Stimulated activated CD4-positive, alpha-beta T cell treated with anti-CD3 and anti-CD28 coated beads, Interleukin-12 subunit alpha, Interleukin-12 subunit beta, amount 100 ng/mL, for 48 hours (primary cell): Measurements from ENCODE around the gene ZHX3.
"Not testable (repeated sequence)": the region's sequence is repeated elsewhere in the genome, so short reads cannot be mapped to it uniquely, and the experiment has no call there.

Source experiments
- DNase-seq, 3 donors: peaks; one replicate each; pipeline ENCODE4 v3.0.0-alpha.2; 2020; ENCODE audit warnings: low read depth in 2 of 3, low spot score in 1 of 3

ZHX3 gene

DNA sequence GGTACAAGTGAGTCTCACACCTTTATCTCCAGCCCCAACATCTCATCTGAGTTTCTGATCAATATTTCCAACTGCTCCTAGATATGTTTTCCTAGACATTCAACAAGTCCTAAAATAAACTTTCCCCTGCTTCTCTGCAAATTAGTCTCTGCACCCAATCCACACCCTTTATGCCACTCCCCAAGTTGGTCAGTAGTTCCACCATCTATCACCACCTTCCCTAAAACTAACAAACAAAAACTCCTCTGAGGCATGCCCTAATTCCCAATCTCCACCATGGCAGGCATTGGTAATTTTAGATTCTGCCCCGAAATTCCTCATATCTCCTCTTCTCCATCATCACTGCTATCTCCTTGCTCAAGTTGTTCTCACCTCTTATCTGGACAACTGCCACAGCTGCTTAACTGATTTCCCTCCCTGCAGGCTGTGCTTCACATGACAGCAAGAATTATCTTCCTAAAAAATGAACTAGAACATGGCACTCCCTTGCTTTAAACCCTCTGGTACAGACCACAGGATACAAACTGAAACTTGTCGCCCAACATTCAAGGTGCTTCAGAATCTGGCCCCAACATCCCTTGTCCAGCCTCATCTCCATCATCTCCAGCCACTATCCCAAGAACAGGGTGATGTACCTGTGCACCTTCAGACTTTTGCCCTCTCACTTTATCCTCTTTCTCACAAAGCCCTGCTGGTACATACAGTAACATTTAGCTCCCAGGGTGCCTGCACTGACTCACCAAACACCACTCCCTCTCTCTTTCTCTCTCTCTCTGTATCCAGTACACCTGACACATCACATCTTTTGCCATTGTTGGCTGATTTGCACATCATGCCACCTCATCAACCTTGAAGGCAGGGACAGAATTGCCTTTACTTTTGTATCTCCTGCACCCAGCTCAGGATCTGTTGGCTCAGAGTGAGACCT, 55.5 kb downstream of the ZHX3 start:
- DNase-seq, result no peak

DNA sequence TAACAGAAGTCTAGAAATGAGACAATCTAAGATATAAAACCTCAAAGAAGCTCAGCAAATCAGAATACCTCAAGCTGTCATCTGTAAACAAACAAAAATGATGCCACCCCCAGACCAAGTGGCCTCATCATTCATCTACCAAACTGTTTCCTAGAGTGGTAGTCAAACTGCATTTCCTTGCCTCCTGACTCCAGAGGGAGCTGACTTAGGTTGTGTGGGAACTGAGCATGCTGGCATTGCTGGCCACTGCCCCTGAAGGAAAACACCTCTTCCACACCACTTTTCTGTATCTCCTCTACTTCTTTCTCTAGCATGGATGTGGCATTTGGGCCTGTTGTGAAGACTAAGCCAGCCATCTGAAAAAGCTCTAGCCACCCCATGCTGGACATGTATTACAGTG, 56.3 kb downstream of the ZHX3 start:
- no peak for DNase-seq

DNA sequence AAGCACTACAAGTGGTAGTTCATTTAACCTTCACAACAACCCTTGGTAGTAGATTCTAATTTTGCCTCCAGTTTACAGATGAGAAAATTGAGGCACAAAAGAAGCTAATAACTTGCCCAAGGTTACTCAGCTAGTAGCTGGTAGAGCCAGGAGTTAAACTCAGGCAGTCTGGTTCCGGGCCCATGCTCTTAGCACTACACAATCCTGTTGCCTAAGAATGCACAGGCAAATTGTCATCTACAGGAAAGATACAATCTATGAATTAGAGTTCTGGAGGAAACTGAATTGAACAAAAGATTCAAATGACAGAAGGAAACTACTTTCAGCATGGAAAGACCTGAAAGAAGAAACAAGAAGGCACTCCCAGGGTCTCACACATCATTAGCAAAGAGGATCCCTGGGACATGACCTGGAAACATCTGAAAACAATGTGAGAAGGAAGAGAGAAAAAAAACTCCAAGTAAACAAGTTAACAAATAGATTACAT, 56.8 kb downstream of the ZHX3 start:
- no peak for DNase-seq

DNA sequence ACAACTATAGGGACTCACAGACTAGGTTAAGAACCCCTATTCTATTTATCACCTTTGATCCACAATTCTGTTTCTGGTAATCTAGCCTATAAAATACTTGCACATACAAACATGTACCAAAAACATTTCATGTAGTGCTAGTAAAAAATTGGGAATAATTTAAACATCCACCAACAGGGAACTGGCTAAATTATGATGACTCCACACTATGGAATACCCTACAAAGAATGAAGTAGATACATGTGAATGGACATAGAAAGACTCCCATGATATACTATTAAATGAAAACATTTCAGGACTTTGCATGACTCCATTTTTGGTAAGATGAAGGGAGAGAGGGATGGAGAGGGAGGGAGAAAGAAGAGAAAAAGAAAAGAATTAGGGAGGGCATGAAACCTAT, 58.2 kb downstream of the ZHX3 start:
- DNase-seq, result no peak

DNA sequence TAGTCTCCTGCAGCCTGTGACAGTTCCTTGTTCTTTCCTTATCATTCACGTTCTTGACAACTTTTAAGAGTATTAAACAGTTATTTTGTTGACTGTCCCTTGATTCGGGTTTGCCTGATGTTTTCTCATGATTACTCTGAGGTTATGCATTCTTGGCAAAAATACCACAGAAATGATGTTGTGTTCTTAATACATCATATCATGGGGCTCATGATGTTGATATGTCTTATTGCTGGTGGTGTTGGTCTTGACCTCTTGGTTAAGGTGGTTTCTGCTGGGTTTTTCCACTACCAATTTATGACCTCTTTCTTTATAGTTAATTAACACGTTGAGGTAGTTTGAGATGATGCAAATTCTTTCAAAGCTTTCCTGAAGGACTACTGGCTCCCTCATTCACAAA, 59.1 kb downstream of the ZHX3 start:
- no peak for DNase-seq

DNA sequence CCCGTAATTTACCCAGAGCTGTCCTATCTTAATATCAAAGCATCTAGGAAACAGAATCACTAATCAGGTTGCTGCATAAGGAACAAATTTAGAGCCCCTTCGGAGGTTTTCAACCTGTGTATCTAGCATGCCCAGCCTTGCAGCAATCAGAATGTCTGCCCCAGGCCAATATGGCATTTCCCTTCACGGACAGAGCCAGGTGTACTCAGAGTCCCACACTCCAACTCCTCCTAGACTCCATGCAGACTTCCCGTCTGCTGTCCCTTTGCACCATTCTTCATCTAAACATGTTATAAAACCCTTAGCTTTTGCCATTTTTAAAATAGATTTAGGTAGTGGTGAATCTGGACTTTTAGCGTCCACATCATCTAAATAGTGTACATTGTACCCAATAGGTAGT, 61.0 kb downstream of the ZHX3 start:
- no peak for DNase-seq

DNA sequence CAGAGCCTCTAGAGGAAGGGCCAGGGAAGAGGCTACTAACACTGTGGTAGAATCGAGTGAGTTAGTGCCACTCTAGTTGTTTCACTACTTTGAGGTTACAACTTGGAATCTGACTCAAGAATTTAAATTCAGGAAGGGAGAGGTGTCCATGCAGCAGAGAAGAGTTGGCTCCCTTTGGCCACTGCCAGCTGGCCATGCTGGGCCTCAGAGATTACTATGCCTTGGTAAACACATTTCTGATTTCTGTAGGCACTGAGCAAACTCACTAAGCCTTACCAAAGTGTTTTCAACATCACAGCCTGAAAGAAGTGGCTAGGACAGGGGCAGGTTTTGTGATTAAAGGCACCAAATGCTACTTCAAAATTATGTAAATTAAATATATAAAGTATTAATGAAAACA, 61.9 kb downstream of the ZHX3 start:
- DNase-seq, result no peak

DNA sequence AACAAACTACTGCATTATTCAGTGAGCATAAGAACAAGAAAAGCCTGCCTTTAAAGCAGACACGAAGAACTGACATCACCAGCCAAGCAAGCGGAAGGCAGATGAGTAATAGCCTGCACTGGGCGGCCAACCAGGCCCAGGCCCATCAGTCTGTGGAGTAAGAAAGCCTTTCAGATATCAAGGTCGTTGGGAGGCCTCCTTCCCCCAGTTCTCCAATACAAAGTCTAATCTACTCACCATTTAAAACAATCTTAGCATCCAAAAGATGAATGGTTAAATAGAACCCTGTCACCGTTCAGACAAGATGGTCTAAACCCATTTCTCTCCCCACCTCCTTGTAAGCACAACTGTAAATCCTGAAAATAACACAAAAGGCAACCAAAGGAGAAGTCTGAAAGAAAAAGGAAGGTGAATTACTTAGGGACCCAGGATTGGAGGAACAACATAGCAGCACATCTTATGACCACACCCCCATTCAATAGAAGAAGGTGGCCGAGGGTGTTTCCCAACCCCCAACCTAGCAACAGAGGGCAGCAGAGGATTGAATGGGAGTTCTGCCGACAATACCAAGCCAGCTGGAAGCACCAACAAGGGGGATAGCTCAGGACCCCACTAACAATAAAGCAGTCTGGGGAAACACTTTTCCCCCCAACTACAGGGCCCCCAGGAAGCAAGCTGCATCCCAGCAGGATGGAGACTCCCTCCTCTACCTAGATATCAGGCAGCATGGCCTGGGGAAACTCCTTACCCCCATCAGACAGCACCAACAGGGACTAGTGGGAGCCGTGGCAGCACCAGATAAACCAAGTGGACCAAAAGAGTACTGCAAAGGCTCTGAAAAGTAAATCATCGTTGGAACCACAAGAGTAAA, 67.9 kb downstream of the ZHX3 start:
- no peak for DNase-seq

DNA sequence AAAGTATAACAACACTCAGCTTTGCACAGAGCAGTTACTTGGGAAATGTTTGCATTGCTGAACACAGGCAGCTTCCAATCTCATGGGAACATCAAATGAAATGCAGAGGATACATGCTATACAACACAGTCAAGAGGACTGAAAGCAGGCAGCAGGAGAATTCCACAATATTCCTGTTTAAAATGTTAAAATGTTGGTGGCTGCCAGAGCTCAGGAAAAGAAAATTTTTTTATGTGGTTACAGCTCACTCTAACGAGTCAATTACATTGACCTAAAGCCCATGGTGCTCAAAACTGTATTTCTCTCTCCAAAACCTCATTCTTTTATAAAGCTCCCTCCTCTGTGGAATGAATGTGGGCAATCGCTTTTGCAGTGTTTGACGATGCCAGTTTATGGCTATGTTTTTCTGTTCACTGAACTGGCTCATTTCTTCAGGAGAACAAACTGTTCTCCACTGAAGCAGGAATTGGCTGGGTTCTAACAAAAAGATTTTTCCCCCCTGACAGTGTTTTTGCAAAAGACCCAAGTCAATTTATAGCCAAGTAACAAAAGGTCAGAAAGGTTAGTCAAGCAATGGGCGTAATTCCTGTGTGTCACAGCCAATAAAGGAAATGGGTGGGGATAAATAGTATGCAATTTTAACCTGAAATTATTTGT, 69.0 kb downstream of the ZHX3 start:
- DNase-seq, result no peak

DNA sequence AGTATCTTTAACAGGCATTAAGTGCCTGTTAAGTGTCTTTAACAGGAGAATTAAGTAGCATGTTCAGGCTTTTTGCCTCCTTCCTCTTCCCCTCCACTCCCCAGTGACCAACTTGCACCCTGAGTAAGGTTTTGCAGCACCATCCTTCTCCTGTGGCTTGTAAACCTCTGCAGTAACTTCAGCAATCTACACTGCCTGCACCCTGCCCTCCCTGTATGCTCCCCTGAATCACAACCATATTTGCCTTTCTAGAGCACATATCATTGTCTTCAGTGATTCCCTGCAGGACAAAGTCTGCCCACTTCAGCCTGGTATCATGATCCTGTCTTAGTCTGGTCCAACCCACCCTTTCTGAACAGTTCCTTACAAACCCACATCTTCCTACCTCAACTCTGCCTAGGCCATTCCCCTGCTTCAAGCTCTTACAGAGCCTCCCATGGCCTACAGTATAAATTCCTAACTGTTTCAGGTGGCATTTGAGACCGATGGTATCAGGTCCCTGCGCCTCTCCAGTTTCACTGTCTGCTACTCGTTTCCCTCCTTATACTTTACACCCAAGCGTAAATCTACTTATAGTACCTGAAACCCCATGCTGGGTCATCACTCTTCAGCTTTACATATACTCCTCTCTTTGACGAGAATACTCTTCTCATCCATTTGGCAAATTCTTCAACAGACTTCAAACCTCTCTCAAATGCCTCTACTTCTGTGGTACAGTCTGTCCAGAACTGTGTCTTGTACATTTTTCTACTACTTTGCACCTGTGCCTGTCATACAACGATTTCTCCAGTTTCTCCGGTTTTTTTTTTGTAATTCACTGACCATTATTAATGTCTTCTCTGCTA, 69.8 kb downstream of the ZHX3 start:
- no peak for DNase-seq

DNA sequence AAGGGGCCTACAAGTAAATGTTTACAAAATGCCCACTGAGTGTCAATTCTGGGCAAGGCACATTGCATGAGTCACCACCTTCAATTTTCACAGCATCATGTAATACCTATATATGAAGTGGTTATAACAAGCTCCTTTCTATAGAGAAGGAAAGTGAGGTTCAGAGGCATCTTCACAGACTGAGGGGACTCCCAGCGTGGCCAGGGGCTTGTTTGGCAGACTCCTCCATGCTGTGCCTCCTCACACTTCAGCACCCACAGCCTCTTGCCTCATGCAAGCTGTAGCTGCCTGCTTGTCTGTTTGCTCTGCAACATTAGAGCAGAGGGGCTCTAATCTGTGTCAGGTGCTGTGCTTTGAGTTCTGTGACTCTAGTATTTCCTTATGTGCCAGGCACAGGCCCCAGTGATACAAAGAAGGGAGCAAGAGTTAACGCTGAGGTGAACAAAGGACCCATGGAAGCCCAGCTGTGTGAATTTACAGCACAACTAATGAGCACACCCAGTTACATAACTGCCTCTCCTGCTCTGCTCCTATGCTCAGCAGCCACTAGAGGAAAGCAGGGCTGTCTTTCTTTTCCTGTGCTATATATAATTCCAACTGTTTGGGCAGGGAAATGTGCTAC, 72.3 kb downstream of the ZHX3 start:
- DNase-seq, result no peak

DNA sequence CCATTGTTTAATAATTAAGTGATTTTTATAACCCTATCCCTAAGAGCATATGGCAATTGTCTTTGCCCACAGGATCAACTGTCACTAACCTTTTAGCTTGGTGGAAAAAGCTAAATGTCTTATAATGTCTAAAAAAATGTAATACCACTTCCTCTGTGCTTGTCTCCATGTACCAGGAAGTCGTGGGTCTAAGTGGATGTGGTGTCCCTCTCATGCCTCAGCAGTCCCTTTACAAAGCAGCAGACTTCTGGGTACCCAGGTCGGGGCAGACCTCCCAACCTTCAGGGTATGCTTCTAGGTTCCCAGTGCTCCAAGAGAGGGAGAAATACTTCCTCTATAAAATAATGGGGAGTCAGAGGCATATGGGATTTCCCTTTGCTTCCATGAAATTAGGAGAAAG, 74.7 kb downstream of the ZHX3 start:
- DNase-seq, result no peak

DNA sequence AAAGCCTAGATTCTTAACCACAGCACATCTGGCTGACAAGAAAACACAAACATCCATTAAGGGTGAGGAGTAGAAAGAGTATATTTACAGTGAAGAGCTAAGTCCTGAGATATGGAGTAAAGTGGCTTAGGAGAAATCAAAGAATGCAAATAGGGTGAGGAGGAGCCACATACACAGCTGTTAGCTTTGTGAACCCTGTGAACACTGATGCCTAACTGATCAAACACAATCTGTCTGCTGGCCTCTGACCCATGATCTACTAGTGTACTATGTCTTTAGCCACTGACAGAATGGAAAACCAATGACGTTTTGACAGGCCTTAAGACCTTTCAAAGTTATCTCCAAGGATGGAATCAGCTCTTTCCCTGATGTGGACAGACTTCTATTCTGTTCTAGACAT, 75.2 kb downstream of the ZHX3 start:
- no peak for DNase-seq

DNA sequence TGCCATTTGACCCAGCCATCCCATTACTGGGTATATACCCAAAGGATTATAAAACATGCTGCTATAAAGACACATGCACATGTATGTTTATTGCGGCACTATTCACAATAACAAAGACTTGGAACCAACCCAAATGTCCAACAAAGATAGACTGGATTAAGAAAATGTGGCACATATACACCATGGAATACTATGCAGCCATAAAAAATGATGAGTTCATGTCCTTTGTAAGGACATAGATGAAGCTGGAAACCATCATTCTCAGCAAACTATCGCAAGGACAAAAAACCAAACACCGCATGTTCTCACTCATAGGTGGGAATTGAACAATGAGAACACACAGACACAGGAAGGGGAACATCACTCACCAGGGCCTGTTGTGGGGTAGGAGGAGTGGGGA, 80.3 kb downstream of the ZHX3 start:
- DNase-seq, result not testable (repeated sequence)

DNA sequence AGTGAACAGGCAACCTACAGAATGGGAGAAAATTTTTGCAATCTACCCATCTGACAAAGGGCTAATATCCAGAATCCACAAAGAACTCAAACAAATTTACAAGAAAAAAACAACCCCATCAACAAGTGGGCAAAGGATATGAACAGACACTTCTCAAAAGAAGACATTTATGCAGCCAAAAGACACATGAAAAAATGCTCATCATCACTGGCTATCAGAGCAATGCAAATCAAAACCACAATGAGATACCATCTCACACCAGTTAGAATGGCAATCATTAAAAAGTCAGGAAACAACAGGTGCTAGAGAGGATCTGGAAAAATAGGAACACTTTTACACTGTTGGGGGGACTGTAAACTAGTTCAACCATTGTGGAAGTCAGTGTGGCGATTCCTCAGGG, 80.7 kb downstream of the ZHX3 start:
- not testable (repeated sequence) for DNase-seq

DNA sequence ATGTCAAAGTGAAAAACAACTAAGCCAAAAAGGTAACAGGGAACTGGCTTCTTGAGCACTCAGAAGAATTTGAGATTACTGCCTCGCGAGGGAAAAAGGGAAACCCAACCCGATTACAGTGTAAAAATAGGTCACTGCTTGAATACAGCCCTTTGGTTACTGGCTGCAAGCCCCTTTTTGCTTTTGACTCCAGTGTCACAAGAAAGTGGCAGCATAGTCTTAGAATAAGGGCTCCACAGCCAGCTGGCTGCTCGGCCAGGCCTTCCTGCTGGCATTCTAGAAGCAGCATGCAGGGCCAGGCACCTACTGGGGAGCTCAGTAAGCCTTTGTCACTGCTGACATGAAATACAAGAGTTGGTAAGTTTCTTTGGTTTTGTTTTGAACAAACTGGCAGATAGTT, 83.0 kb downstream of the ZHX3 start:
- no peak for DNase-seq

DNA sequence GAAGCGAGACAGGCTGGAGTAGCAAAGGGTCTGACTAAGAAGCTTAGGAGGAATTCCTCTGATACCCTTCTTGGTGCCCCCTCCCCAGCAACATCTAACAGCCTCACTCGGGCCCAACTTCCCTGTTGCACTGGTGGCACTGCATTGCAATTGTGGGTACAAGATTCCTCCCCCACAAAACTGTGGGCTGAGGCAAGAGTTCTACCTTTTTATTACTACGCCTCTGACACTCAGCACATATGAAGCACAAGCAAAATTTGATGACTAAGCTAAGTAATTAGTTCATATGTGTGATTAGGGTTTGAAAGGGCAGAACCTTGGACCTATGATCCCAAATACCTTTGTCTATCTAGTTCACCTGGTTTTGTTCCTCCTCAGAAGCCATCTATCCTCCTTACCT, 83.5 kb downstream of the ZHX3 start:
- no peak for DNase-seq

DNA sequence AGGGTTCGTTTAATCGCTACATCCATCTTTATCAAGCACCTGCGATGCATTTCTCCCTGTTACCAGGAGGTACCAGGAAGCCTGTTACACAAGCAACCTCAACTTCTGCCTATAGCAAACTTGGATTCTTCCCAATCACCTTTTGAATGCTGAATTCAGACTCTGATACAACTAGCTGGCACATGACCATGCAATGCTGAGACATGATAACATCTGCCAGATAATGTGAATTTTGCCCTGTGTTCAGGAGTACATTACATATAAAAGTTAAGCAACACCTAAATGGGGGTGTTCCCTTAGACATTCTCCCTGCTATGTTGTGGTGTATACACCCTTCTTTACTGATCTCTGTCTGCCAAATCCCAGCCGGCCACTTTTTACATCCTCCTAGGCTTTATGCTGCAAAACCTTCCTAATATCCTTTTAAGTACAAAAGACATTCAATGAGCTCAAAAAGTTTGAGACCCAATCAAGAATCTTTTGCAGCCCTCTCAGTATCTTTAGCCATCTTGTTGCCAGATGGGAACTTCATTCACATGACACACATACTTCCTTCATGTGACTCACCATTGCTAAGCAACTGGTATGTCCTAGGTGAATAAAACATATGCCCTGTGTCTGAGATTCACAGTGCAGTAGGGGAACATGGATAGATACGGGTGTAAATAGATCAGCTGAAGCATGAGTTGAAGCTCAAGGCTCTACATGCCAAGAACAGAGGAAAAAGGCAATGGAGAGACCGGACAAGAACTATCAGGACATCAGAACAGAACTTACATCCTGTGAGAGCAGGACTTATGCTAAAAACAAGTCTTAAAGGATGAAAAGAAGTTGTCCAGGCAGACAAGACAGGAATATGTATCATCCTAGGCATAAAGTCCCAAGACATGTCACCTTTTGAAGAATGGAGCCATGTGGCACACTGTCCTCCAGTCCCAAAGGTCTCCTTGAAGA, 84.3 kb downstream of the ZHX3 start:
- no peak for DNase-seq

DNA sequence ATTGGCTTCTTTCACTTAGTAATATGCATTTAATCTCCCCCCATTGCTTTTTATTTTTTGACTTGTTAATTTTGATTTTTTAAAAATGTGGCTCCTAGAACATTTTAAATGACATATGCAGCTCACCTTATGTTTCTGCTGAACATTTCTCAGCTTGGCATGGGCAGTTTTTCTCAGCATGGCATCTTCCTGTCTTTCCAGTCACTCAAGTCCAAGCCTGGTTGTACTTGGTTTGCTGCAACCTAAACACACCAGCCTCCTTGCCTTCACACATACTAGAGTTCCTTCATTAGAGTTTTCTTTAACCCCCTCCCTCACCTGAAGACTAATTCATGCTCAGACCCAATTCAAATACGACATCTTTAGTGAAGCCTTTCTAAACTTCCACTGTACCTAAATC, 86.4 kb downstream of the ZHX3 start:
- no peak for DNase-seq
